IMR-90 (cell line): Measurements from ENCODE around the gene HELZ.
"Not testable (repeated sequence)": the region's sequence is repeated elsewhere in the genome, so short reads cannot be mapped to it uniquely, and the experiment has no call there.

ENCODE experiments used
- BHLHE40 ChIP-seq: fragments of 150-350 bp; IDR thresholded peaks from 2 replicates; pipeline ENCODE4 v1.6.1; 2016; ENCODE audit warnings: mild to moderate bottlenecking, low read depth, low read length
- CEBPB ChIP-seq: IDR thresholded peaks from 2 replicates; pipeline ENCODE4 v1.6.1; 2012; ENCODE audit warnings: low read depth, low read length, improper control_type of control experiment
- MAZ ChIP-seq: IDR thresholded peaks from 2 replicates; pipeline ENCODE4 v1.6.1; 2012; ENCODE audit warnings: low read depth, mild to moderate bottlenecking, low read length, improper control_type of control experiment, moderate library complexity, borderline replicate concordance
- MXI1 ChIP-seq: IDR thresholded peaks from 2 replicates; pipeline ENCODE4 v1.6.1; 2012; ENCODE audit warnings: low read depth, mild to moderate bottlenecking, low read length, moderate library complexity, borderline replicate concordance
- NFE2L2 ChIP-seq: fragments of 150-350 bp; IDR thresholded peaks from 2 replicates; pipeline ENCODE4 v1.6.1; 2016; ENCODE audit warnings: low read depth, mild to moderate bottlenecking, low read length
- POLR2A ChIP-seq: IDR thresholded peaks from 2 replicates; pipeline ENCODE4 v1.6.1; 2012; ENCODE audit warnings: mild to moderate bottlenecking, low read depth, low read length
- RCOR1 ChIP-seq: IDR thresholded peaks from 2 replicates; pipeline ENCODE4 v1.6.1; 2012; ENCODE audit warnings: mild to moderate bottlenecking, low read length, improper control_type of control experiment; ENCODE audit not compliant: insufficient replicate concordance
- RFX5 ChIP-seq: IDR thresholded peaks from 2 replicates; pipeline ENCODE4 v1.8.0; 2012; ENCODE audit warnings: low read depth, mild to moderate bottlenecking, low read length, moderate library complexity
- SMC3 ChIP-seq: fragments of 150-350 bp; IDR thresholded peaks from 2 replicates; pipeline ENCODE4 v1.6.1; 2016; ENCODE audit warnings: low read depth, mild to moderate bottlenecking, antibody characterized with exemption, low read length, moderate library complexity
- TF ChIP-seq, protein P1 (sequence below): conservative IDR thresholded peaks from 2 replicates; pipeline ENCODE4 v1.5.1; 2012; ENCODE audit warnings: mild to moderate bottlenecking, low read depth, low read length, improper control_type of control experiment
- TF ChIP-seq, protein P2 (sequence below): fragments of 150-350 bp; IDR thresholded peaks from 2 replicates; pipeline ENCODE4 v1.6.1; 2017; ENCODE audit warnings: mild to moderate bottlenecking, antibody characterized with exemption, low read length, low read depth

DNA sequence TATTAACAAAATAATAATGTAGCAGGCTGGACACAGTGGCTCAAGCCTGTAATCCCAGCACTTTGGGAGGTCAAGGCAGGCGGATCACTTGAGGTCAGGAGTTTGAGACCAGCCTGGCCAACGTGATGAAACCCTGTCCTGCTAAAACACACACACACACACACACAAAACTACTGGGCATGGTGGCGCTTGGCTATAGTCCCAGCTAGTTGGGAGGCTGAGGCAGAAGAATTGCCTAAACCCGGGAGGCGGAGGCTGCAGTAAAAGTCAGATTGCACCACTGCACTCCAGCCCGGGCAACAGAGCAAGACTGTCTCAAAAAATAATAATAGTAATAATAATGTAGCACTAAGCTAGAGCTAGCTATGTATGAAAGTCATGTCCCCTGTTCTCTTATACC lies 118.5 kb downstream of the HELZ start:
- TF ChIP-seq, protein P1, sequence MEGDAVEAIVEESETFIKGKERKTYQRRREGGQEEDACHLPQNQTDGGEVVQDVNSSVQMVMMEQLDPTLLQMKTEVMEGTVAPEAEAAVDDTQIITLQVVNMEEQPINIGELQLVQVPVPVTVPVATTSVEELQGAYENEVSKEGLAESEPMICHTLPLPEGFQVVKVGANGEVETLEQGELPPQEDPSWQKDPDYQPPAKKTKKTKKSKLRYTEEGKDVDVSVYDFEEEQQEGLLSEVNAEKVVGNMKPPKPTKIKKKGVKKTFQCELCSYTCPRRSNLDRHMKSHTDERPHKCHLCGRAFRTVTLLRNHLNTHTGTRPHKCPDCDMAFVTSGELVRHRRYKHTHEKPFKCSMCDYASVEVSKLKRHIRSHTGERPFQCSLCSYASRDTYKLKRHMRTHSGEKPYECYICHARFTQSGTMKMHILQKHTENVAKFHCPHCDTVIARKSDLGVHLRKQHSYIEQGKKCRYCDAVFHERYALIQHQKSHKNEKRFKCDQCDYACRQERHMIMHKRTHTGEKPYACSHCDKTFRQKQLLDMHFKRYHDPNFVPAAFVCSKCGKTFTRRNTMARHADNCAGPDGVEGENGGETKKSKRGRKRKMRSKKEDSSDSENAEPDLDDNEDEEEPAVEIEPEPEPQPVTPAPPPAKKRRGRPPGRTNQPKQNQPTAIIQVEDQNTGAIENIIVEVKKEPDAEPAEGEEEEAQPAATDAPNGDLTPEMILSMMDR, result not testable (repeated sequence)
- not testable (repeated sequence) for TF ChIP-seq MXI1, POLR2A, RFX5, BHLHE40, SMC3, MAZ, NFE2L2, CEBPB, RCOR1
- TF ChIP-seq, protein P2, sequence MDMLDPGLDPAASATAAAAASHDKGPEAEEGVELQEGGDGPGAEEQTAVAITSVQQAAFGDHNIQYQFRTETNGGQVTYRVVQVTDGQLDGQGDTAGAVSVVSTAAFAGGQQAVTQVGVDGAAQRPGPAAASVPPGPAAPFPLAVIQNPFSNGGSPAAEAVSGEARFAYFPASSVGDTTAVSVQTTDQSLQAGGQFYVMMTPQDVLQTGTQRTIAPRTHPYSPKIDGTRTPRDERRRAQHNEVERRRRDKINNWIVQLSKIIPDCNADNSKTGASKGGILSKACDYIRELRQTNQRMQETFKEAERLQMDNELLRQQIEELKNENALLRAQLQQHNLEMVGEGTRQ, result not testable (repeated sequence)
